Vagina (tissue), 2 donors: ENCODE data around the gene SPTBN4.

Experiments
- POLR2A ChIP-seq, 2 donors: fragments of 450-650 bp; IDR thresholded peaks; one replicate each; pipeline ENCODE4 v1.6.1; 2017; ENCODE audit warnings: antibody characterized with exemption in 2 of 2, mild to moderate bottlenecking in 2 of 2, moderate library complexity in 2 of 2
- TF ChIP-seq, protein P1 (sequence below), 3 experiments: fragments of 450-650 bp in 2 of 3; fragments of 200-600 bp in 1 of 3; sonication (generic) in 1 of 3; IDR thresholded peaks; one replicate each; pipeline ENCODE4 v1.5.1; 2017 to 2019; ENCODE audit warnings: antibody characterized with exemption in 3 of 3, mild to moderate bottlenecking in 2 of 3, moderate library complexity in 2 of 3

DNA sequence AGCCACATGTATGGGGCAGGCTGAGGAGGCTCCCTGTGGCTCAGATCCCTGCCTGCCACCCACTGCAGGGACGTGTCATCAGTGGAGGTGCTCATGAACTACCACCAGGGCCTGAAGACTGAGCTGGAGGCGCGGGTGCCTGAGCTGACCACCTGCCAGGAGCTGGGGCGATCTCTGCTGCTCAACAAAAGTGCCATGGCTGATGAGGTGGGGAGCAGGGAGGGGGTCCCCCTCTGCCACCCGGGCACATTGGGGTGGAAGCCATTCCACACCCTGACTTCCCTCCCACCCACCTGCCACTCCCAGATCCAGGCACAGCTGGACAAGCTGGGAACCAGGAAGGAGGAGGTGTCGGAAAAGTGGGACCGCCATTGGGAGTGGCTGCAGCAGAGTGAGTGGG lies 98.6 kb downstream of the SPTBN4 start:
- TF ChIP-seq POLR2A (IDR thresholded peaks at IDR 0.05): no peak
- TF ChIP-seq, protein P1, sequence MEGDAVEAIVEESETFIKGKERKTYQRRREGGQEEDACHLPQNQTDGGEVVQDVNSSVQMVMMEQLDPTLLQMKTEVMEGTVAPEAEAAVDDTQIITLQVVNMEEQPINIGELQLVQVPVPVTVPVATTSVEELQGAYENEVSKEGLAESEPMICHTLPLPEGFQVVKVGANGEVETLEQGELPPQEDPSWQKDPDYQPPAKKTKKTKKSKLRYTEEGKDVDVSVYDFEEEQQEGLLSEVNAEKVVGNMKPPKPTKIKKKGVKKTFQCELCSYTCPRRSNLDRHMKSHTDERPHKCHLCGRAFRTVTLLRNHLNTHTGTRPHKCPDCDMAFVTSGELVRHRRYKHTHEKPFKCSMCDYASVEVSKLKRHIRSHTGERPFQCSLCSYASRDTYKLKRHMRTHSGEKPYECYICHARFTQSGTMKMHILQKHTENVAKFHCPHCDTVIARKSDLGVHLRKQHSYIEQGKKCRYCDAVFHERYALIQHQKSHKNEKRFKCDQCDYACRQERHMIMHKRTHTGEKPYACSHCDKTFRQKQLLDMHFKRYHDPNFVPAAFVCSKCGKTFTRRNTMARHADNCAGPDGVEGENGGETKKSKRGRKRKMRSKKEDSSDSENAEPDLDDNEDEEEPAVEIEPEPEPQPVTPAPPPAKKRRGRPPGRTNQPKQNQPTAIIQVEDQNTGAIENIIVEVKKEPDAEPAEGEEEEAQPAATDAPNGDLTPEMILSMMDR (IDR thresholded peaks at IDR 0.05): no peak
